ENCODE results near the gene PLA2G4C.

DNA sequence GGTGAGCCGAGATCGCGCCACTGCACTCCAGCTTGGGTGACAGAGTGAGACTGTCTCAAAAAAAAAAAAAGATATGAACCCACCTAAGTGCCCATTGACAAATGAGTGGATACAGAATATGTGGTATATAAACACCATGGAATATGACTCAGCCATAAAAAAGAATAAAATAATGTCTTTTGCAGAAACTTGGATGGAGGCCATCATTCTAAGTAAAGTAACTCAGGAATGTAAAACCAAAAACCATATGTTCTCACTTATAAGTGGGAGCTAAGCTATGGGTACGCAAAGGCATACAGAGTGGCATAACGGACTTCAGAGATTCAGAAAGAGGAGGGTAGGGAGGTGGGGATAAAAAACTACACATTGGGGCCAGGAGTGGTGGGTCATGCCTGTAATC is 29.5 kb downstream of the PLA2G4C start:
- TF ChIP-seq POLR2A (IDR thresholded peaks at IDR 0.05; ENCODE audit: extremely low read depth, insufficient read length): no peak
- TF ChIP-seq, protein P1, sequence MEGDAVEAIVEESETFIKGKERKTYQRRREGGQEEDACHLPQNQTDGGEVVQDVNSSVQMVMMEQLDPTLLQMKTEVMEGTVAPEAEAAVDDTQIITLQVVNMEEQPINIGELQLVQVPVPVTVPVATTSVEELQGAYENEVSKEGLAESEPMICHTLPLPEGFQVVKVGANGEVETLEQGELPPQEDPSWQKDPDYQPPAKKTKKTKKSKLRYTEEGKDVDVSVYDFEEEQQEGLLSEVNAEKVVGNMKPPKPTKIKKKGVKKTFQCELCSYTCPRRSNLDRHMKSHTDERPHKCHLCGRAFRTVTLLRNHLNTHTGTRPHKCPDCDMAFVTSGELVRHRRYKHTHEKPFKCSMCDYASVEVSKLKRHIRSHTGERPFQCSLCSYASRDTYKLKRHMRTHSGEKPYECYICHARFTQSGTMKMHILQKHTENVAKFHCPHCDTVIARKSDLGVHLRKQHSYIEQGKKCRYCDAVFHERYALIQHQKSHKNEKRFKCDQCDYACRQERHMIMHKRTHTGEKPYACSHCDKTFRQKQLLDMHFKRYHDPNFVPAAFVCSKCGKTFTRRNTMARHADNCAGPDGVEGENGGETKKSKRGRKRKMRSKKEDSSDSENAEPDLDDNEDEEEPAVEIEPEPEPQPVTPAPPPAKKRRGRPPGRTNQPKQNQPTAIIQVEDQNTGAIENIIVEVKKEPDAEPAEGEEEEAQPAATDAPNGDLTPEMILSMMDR (IDR thresholded peaks at IDR 0.05; ENCODE audit: low read depth, low read length): no peak

Data from NB4 (cell line).